ENCODE results near the gene RASSF5. TPM values are rescaled to one million over a fixed set of nuclear protein-coding genes. Genes with fewer than 3 reads are reported as not detected.
A peak's percentile ranks its signal among the peaks of the same experiment; 100 is the strongest.

The RASSF5 gene
- total RNA-seq, 2 experiments from 2014 or later = 153 to 156 TPM

DNA sequence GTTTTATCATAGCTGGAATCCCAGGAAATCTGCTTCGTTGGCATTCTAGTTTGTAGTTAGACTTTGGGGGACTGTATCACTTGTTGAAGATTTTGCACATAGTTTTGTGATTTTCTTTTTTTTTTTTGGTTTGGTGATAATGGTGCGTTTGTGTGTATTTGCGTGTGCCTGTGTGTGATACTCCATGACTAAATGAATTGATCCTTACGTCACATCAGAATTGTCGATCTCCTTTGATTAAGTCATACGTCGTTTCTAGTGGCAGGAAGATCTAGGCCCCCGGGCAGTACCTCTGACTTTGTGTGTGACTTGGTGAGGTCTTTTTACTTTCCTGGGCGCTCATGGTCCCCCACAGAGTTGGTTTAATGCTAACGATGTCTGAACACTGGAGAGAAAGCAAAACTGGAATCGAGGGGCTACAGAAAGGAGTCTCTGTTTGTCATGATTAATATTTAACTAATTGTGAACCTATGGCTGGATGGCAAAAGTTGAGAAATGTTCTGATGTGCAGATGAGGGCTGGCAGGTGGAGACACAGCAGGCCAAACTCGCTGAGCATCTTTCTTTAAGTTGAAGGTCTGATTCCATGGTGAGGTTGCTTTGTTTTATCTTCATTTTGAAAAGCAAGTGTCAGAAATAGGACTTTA lies 2.4 kb downstream of the RASSF5 start:
- no peak for DNase-seq
- ChIA-PET CTCF (no interaction called here), POLR2A (no interaction called here)
- Mint-ChIP-seq H3K27me3 (peaks cover 15% of the 10 kb centered on the region), H3K27ac (no peak overlapping the region), H3K9me3 (no peaks in the 10 kb centered on the region), H3K4me3 (peak overlapping the region; percentile 31), H3K36me3 (ENCODE audit: low read depth) (no peaks in the 10 kb centered on the region), H3K4me1 (ENCODE audit: low read depth) (peaks cover 24% of the 10 kb centered on the region)
- peaks cover 4 to 21% of the 10 kb centered on the region in 2 experiments for H3K27me3 ChIP-seq (ENCODE audit: control insufficient read depth in 1 of 2, insufficient read depth in 2 of 2, low read length in 2 of 2)
- no peaks in the 10 kb centered on the region for H3K9me3 ChIP-seq (ENCODE audit: control insufficient read depth in 1 of 2, insufficient read depth in 1 of 2, low read length in 2 of 2)
- peaks cover 26% of the 10 kb centered on the region for H3K4me1 ChIP-seq (ENCODE audit: insufficient read depth, low read length)
- no peak for ATAC-seq (ENCODE audit: poor library complexity)
- TF ChIP-seq, protein P1, sequence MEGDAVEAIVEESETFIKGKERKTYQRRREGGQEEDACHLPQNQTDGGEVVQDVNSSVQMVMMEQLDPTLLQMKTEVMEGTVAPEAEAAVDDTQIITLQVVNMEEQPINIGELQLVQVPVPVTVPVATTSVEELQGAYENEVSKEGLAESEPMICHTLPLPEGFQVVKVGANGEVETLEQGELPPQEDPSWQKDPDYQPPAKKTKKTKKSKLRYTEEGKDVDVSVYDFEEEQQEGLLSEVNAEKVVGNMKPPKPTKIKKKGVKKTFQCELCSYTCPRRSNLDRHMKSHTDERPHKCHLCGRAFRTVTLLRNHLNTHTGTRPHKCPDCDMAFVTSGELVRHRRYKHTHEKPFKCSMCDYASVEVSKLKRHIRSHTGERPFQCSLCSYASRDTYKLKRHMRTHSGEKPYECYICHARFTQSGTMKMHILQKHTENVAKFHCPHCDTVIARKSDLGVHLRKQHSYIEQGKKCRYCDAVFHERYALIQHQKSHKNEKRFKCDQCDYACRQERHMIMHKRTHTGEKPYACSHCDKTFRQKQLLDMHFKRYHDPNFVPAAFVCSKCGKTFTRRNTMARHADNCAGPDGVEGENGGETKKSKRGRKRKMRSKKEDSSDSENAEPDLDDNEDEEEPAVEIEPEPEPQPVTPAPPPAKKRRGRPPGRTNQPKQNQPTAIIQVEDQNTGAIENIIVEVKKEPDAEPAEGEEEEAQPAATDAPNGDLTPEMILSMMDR (IDR thresholded peaks at IDR 0.05) = no peak
- no peaks in the 10 kb centered on the region for H3K36me3 ChIP-seq (ENCODE audit: insufficient read depth, low read length)
- H3K27ac ChIP-seq (ENCODE audit: low read depth in 1 of 2, low read length in 2 of 2) = no peak overlapping the region
- H3K4me3 ChIP-seq (ENCODE audit: low read length) = no peak overlapping the region
- intact Hi-C loops (cut with DNase I, micrococcal nuclease) = loop anchor here in 1 of 2 experiments (5.0 kb wide), 1 partner anchor 173 kb away; the partner anchor contains the start of gene MAPKAPK2

DNA sequence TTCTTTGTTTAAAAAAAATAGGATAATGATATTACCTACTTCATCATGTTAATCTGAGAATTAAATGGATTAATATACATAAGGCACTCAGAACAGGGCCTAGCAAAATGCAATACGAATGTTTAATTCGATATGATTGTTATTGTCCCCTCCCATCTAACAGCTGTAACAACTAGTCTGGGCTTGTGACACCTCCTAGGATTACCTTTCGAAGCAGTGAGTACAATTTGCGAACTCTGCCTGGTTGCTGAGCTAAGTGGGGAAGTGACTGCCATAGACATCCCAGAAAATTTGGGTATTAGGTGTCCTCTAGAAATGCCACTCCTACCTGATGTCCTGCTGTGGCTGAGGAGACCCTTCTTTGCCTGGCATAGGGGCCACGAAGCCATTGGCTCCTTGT lies 3.0 kb downstream of the RASSF5 start:
- POLR2A ChIA-PET = no interaction called here
- H3K27ac ChIP-seq (ENCODE audit: low read depth in 1 of 2, low read length in 2 of 2) = no peak overlapping the region
- no peaks in the 10 kb centered on the region for H3K36me3 Mint-ChIP-seq (ENCODE audit: low read depth)
- H3K27me3 ChIP-seq (ENCODE audit: control insufficient read depth in 1 of 2, insufficient read depth in 2 of 2, low read length in 2 of 2) = peaks cover 4 to 21% of the 10 kb centered on the region in 2 experiments
- H3K27me3 Mint-ChIP-seq = peaks cover 15% of the 10 kb centered on the region
- peaks cover 18% of the 10 kb centered on the region for H3K4me1 Mint-ChIP-seq (ENCODE audit: low read depth)
- no peak overlapping the region for H3K4me3 ChIP-seq (ENCODE audit: low read length)
- H3K4me1 ChIP-seq (ENCODE audit: insufficient read depth, low read length) = peaks cover 26% of the 10 kb centered on the region
- H3K36me3 ChIP-seq (ENCODE audit: insufficient read depth, low read length) = no peaks in the 10 kb centered on the region
- intact Hi-C loops (cut with DNase I, micrococcal nuclease) = no loop called here
- ATAC-seq (ENCODE audit: poor library complexity) (no peak), DNase-seq (no peak)
- no peaks in the 10 kb centered on the region for H3K9me3 Mint-ChIP-seq
- H3K9me3 ChIP-seq (ENCODE audit: control insufficient read depth in 1 of 2, insufficient read depth in 1 of 2, low read length in 2 of 2) = no peaks in the 10 kb centered on the region
- no peak overlapping the region for H3K27ac Mint-ChIP-seq
- CTCF ChIA-PET = no interaction called here
- TF ChIP-seq, protein P1 (IDR thresholded peaks at IDR 0.05) = no peak
- H3K4me3 Mint-ChIP-seq = peak overlapping the region; percentile 31

DNA sequence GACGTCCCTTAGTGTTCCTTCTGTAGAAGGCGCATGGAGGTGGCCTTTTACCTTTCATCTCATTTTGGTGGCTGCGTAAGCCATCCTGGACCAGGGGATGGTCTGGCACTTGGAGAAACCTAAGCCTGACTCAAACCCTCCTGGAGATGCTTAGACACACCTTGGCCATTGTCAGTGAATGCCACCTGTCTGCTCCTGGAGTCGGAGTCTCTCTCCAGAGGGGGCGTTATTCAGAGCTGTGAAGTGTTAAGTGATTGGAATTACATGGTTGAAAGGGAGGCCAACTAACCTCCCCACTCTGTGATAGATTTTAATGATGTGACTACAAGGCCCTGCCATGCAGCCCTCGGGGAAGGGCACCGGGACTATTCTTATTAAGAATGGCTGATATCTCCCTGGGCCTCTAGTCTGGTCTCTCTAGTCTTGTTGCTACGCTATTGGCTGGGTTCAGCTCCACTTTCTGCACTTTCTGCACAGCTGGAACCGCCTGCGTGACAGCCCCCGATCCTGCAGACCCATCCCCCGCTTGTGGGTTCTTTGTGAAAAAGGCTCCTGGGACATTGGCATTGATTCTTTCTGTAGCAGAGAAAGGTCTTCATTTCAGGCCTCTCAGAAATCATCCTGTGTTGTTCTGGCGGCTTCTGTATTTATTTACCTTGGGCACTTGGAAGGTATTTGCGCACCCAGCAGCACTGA lies 4.2 kb downstream of the RASSF5 start:
- Mint-ChIP-seq H3K36me3 (ENCODE audit: low read depth) (no peaks in the 10 kb centered on the region), H3K27ac (no peak overlapping the region), H3K4me1 (ENCODE audit: low read depth) (peaks cover 9% of the 10 kb centered on the region), H3K4me3 (no peak overlapping the region), H3K27me3 (peaks cover 15% of the 10 kb centered on the region), H3K9me3 (no peaks in the 10 kb centered on the region)
- no peaks in the 10 kb centered on the region for H3K36me3 ChIP-seq (ENCODE audit: insufficient read depth, low read length)
- DNase-seq (no peak), ATAC-seq (ENCODE audit: poor library complexity) (no peak)
- intact Hi-C loops (cut with DNase I, micrococcal nuclease) = no loop called here
- H3K9me3 ChIP-seq (ENCODE audit: control insufficient read depth in 1 of 2, insufficient read depth in 1 of 2, low read length in 2 of 2) = no peaks in the 10 kb centered on the region
- no peak overlapping the region for H3K27ac ChIP-seq (ENCODE audit: low read depth in 1 of 2, low read length in 2 of 2)
- no peak overlapping the region for H3K4me3 ChIP-seq (ENCODE audit: low read length)
- ChIA-PET POLR2A (no interaction called here), CTCF (no interaction called here)
- peaks cover 4 to 21% of the 10 kb centered on the region in 2 experiments for H3K27me3 ChIP-seq (ENCODE audit: control insufficient read depth in 1 of 2, insufficient read depth in 2 of 2, low read length in 2 of 2)
- H3K4me1 ChIP-seq (ENCODE audit: insufficient read depth, low read length) = peaks cover 22% of the 10 kb centered on the region
- TF ChIP-seq, protein P1 (IDR thresholded peaks at IDR 0.05) = no peak

Data from CD4-positive, alpha-beta T cell (primary cell).